NB4 (cell line): ENCODE measurements around the gene FBXW11.

Experiments used
- DNase-seq: peaks from one replicate; pipeline ENCODE4 v3.0.0; 2010; ENCODE audit warnings: low read depth
- H3K4me3 ChIP-seq: one replicate; pipeline ENCODE4 v1.5.1; 2011; ENCODE audit warnings: mild to moderate bottlenecking, low read depth, low read length, moderate library complexity
- MYC ChIP-seq: IDR thresholded peaks from 2 replicates; pipeline ENCODE4 v1.6.1; 2011; ENCODE audit warnings: low read depth, low read length
- POLR2A ChIP-seq: IDR thresholded peaks from 2 replicates; pipeline ENCODE4 v1.6.1; 2011; ENCODE audit warnings: mild to moderate bottlenecking; ENCODE audit not compliant: insufficient read length; ENCODE audit errors: extremely low read depth
- TF ChIP-seq, protein P1 (sequence below): IDR thresholded peaks from one replicate; pipeline ENCODE4 v1.5.1; 2012; ENCODE audit warnings: low read depth, low read length
- TF ChIP-seq, protein P2 (sequence below): IDR thresholded peaks from 2 replicates; pipeline ENCODE4 v1.6.1; 2011; ENCODE audit warnings: low read depth, low read length

Gene FBXW11

DNA sequence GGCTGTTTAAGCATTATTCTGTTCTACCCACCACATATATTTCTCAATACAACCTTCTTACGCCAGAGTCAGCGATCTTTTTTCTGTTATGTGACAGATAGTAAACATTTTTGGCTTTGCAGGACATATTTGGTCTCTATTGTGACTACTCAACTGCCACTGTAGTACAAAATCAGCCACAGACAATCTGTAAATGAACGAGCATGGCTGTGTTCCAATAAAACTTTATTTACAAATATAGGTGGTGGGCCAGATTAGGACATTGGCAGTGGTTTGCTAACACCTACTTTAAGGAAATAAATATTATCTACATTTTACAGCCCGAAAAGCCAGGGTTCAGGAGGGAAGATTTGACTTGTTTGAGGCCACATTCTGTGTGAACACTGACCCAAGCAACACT lies 40.2 kb upstream of the FBXW11 start:
- TF ChIP-seq, protein P1, sequence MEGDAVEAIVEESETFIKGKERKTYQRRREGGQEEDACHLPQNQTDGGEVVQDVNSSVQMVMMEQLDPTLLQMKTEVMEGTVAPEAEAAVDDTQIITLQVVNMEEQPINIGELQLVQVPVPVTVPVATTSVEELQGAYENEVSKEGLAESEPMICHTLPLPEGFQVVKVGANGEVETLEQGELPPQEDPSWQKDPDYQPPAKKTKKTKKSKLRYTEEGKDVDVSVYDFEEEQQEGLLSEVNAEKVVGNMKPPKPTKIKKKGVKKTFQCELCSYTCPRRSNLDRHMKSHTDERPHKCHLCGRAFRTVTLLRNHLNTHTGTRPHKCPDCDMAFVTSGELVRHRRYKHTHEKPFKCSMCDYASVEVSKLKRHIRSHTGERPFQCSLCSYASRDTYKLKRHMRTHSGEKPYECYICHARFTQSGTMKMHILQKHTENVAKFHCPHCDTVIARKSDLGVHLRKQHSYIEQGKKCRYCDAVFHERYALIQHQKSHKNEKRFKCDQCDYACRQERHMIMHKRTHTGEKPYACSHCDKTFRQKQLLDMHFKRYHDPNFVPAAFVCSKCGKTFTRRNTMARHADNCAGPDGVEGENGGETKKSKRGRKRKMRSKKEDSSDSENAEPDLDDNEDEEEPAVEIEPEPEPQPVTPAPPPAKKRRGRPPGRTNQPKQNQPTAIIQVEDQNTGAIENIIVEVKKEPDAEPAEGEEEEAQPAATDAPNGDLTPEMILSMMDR = no peak

DNA sequence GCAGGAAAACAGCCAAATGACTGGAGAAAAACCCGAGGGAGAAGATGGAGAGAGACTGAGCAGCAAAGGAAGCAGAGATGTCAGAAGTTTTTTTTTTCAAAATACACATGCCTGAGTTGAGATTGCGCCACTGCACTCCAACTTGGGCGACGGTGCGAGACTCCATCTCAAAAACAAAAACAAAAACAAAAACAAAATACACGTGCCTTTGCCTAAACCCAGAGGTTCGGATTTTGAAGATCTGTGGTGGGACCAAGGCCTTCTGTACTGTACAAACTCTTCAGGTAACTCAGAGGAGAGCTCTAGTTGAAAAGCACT lies 38.8 kb upstream of the FBXW11 start:
- TF ChIP-seq MYC (no peak), POLR2A (no peak)
- TF ChIP-seq, protein P2, sequence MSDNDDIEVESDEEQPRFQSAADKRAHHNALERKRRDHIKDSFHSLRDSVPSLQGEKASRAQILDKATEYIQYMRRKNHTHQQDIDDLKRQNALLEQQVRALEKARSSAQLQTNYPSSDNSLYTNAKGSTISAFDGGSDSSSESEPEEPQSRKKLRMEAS = no peak
- TF ChIP-seq, protein P1 = no peak
- no peak for DNase-seq
- no peak overlapping the region for H3K4me3 ChIP-seq

More for the DNA sequence above, 40.2 kb upstream of the FBXW11 start:
- no peak overlapping the region for H3K4me3 ChIP-seq
- no peak for DNase-seq

DNA sequence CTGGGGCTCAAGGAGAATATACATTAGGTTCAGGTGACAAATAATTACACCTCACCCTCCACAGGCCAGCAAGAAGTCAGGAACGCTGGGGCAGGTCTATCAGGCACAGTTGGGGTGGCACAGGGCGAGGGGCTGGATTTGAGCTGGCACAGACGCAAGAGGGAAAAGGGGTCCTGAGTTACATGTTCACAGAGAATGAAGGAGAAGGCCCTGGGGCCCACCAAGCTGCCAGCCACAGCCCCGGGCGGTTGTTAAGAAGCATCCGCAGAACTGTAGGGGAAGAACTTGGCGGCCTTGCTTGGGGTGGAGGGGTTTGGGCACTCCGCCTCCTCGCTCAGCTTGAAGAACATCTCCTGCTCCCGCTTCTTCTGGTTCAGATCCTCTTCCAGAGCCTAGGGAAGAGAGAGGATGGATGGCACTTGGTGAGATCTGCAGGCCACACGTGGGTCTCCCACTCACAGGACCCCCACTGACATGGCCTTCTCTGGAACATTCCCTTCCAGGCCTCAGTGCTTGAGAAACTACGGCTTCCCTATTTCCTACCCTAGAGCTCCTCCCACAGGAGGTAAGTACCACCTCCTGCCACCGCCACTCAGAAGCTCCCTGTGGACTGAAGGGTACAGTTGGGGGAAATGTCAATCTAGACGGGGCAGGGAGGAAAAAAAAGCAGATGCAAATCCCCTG lies 38.3 kb upstream of the FBXW11 start:
- peak; percentile 38 for DNase-seq
- TF ChIP-seq POLR2A = no peak
- TF ChIP-seq, protein P2 = no peak
- no peak for TF ChIP-seq MYC
- TF ChIP-seq, protein P1 = no peak
- no peak overlapping the region for H3K4me3 ChIP-seq

DNA sequence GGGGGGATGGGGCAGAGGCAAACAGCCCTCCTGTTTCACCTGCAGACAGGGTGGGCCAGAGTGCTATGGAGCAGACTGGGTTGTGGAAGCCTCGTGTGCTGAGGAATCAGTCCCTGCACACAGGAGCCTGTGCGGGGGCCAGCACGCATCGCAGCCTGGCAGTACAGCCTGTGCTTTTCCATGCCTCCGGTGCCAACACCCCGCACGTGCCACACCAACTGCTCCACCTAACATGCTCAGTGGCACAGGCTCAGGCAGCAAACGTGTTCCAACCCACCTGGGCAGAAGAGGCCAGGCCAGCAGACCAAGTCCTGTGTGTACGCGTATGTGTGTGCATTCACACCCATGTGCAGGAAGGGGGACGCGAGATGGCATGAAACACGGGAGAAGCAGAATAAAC lies 37.4 kb upstream of the FBXW11 start:
- H3K4me3 ChIP-seq = no peak overlapping the region
- no peak for TF ChIP-seq MYC
- TF ChIP-seq POLR2A = no peak
- TF ChIP-seq, protein P1 = no peak
- TF ChIP-seq, protein P2 = no peak
- DNase-seq = no peak

DNA sequence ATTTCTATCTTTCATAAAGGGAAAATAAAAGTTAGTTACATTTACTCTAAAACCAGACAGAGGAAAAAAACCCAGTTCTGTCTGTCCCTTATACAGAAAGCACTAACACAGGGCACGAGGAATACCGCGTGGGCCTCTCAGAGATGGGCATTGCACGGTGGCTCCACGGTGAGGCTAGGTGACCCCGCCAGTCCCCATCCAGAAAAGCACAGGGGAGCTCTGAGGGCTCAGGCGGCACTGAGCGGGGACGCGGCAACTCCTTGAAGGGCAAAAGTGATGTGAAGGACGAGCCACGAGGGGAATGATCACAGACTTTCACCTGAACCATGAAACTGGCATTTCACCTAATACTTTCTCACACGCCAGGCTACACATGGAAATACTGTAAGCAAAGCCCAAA lies 35.7 kb upstream of the FBXW11 start:
- no peak overlapping the region for H3K4me3 ChIP-seq
- DNase-seq = no peak
- TF ChIP-seq, protein P1 = no peak
- TF ChIP-seq, protein P2 = no peak
- no peak for TF ChIP-seq POLR2A
- TF ChIP-seq MYC = no peak

DNA sequence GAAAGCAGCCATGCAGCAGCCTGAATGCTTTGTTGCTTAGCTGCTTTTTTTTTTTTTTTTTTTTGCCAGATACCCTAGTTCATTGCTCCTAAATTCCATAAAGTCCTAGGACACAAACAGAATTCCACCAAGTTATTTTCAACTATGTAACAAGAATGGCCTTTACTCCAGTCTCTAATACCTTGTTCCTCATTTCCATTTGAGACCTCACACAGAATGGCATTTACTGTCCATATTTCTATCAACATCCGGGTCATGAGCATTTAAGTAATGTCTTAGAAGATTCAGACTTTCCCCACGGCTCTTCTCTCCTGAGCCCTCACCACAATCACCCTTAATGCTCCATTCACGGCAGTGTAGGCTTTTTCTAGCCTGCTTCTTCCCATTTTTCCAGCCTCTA lies 31.7 kb upstream of the FBXW11 start:
- H3K4me3 ChIP-seq = no peak overlapping the region
- no peak for DNase-seq
- TF ChIP-seq MYC = no peak
- TF ChIP-seq, protein P1 = no peak
- no peak for TF ChIP-seq POLR2A
- TF ChIP-seq, protein P2 = no peak
